ENCODE data around the gene BRINP3. TPM values are rescaled to one million over a fixed set of nuclear protein-coding genes. Genes with fewer than 3 reads are reported as not detected.

BRINP3 gene
- total RNA-seq, 2 donors from 2014 or later = 19.1 to 19.6 TPM

- intact Hi-C loops (cut with DNase I) = no loop called here
- H3K9ac ChIP-seq (ENCODE audit: low read depth in 2 of 2, low read length in 2 of 2) = no peak overlapping the region
- no peak for DNase-seq
- H3K9me3 ChIP-seq = no peaks in the 10 kb centered on the region
- H3K27me3 ChIP-seq = no peaks in the 10 kb centered on the region
- no peak overlapping the region for H3K27ac ChIP-seq
- no peaks in the 10 kb centered on the region for H3K36me3 ChIP-seq
- H3K4me3 ChIP-seq = no peak overlapping the region
- no peaks in the 10 kb centered on the region for H3K4me1 ChIP-seq
- TF ChIP-seq CTCF (IDR thresholded peaks at IDR 0.05) = no peak
These were observed 156.7 kb downstream of the BRINP3 start for GRCh38 chr1:190320952-190321351.

GRCh38 chr1:190312763-190313162, 164.9 kb downstream of the BRINP3 start:
- no peak overlapping the region for H3K4me3 ChIP-seq
- intact Hi-C loops (cut with DNase I) = no loop called here
- no peaks in the 10 kb centered on the region for H3K36me3 ChIP-seq
- H3K9ac ChIP-seq (ENCODE audit: low read depth in 2 of 2, low read length in 2 of 2) = no peak overlapping the region
- H3K9me3 ChIP-seq = no peaks in the 10 kb centered on the region
- no peak for DNase-seq
- TF ChIP-seq CTCF (IDR thresholded peaks at IDR 0.05) = no peak
- H3K27me3 ChIP-seq = no peaks in the 10 kb centered on the region
- H3K27ac ChIP-seq = no peak overlapping the region
- no peaks in the 10 kb centered on the region for H3K4me1 ChIP-seq

- Histone ChIP-seq H3K27ac (no peak overlapping the region), H3K27me3 (no peaks in the 10 kb centered on the region), H3K36me3 (no peaks in the 10 kb centered on the region), H3K9ac (ENCODE audit: low read depth in 2 of 2, low read length in 2 of 2) (no peak overlapping the region), H3K9me3 (no peaks in the 10 kb centered on the region), H3K4me3 (no peak overlapping the region), H3K4me1 (no peaks in the 10 kb centered on the region)
- intact Hi-C loops (cut with DNase I) = no loop called here
- DNase-seq = no peak
- no peak for TF ChIP-seq CTCF (IDR thresholded peaks at IDR 0.05)
These were observed 174.2 kb downstream of the BRINP3 start for GRCh38 chr1:190303501-190303900.

GRCh38 chr1:190296453-190296852, 181.2 kb downstream of the BRINP3 start:
- Histone ChIP-seq H3K4me1 (no peaks in the 10 kb centered on the region), H3K27ac (no peak overlapping the region), H3K27me3 (no peaks in the 10 kb centered on the region), H3K36me3 (no peaks in the 10 kb centered on the region), H3K9ac (ENCODE audit: low read depth in 2 of 2, low read length in 2 of 2) (no peak overlapping the region), H3K4me3 (no peak overlapping the region), H3K9me3 (no peaks in the 10 kb centered on the region)
- no peak for TF ChIP-seq CTCF (IDR thresholded peaks at IDR 0.05)
- DNase-seq = no peak
- intact Hi-C loops (cut with DNase I) = no loop called here

GRCh38 chr1:190289897-190290296, 187.8 kb downstream of the BRINP3 start:
- H3K27me3 ChIP-seq = no peaks in the 10 kb centered on the region
- no peak overlapping the region for H3K9ac ChIP-seq (ENCODE audit: low read depth in 2 of 2, low read length in 2 of 2)
- H3K27ac ChIP-seq = no peak overlapping the region
- H3K9me3 ChIP-seq = no peaks in the 10 kb centered on the region
- no peak overlapping the region for H3K4me3 ChIP-seq
- H3K4me1 ChIP-seq = no peaks in the 10 kb centered on the region
- intact Hi-C loops (cut with DNase I) = no loop called here
- TF ChIP-seq CTCF (IDR thresholded peaks at IDR 0.05) = no peak
- no peaks in the 10 kb centered on the region for H3K36me3 ChIP-seq
- no peak for DNase-seq

- no peak for DNase-seq
- Histone ChIP-seq H3K9ac (ENCODE audit: low read depth in 2 of 2, low read length in 2 of 2) (no peak overlapping the region), H3K4me3 (no peak overlapping the region), H3K4me1 (no peaks in the 10 kb centered on the region), H3K9me3 (no peaks in the 10 kb centered on the region), H3K36me3 (no peaks in the 10 kb centered on the region), H3K27me3 (no peaks in the 10 kb centered on the region), H3K27ac (no peak overlapping the region)
- no peak for TF ChIP-seq CTCF (IDR thresholded peaks at IDR 0.05)
- intact Hi-C loops (cut with DNase I) = no loop called here
These were observed 191.6 kb downstream of the BRINP3 start for GRCh38 chr1:190286111-190286510.
